ENCODE measurements around the gene FAM24B.
A peak's percentile ranks its signal among the peaks of the same experiment; 100 is the strongest.
"Not testable (repeated sequence)": the region's sequence is repeated elsewhere in the genome, so short reads cannot be mapped to it uniquely, and the experiment has no call there.

FAM24B gene

DNA sequence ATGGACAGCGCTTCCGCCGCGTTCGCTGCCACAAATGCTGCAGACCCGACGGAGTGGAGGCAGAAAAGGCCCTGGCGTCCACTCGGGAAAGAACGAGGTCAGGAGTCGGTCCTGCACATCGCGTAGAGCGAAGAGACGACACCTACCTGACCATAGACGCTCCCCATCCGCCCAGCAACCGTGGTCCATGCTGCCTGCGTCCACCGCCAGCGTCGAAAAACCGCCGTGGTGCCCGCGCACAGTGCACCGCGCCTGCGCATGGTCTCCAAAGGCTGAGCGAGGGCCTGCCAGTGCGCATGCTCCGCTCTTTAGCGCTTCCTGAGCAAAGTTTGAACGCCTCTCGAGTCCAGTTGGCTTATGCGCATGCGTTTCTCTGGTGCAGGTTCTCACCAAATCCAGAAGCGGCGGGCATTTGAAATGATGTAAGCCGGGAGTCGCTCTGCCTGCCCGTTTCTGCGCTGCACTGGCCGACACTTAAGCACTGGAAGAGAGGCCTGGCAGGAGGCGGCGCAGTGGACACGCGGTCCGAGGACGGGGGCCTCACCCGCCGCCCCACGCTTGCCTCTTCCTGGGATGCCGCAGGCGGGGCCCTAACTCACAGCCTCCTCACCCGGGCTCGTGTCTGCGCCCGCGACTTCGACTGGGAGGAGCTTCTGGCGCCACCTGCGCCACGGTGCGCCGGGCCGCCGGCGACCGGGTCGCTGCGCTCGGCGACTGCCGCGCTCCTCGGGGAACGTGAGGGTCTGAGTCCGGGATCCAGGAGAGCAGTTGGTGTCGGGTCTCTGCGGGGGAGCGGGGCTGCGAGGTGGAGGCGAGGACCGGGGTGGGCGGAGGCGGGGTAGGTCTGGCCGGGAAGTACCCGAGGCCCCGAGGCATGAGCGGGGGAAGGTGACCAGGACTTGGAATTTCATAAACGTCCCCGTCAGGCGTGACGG lies at the start of gene FAM24B:
FAM24B (minus strand) TSS at position 243 of the 935 bp plus-strand sequence. CDS start 29,066 bp downstream, outside the sequence.
- peak; percentile 98 for DNase-seq (ENCODE audit: low spot score)

- DNase-seq (ENCODE audit: low spot score), result no peak
These were observed 36.3 kb upstream of the FAM24B start for GRCh38 chr10:122915700-122916099.

GRCh38 chr10:122911889-122912484 lies 32.6 kb upstream of the FAM24B start:
- DNase-seq (ENCODE audit: low spot score), result peak; percentile 47

- no peak for DNase-seq (ENCODE audit: low spot score)
These were observed 30.9 kb upstream of the FAM24B start, which contains the start of gene FAM24A for GRCh38 chr10:122910310-122910709. FAM24A (plus strand) TSS chr10:122910610; CDS start chr10:122911635, 1,025 bp downstream.

DNA sequence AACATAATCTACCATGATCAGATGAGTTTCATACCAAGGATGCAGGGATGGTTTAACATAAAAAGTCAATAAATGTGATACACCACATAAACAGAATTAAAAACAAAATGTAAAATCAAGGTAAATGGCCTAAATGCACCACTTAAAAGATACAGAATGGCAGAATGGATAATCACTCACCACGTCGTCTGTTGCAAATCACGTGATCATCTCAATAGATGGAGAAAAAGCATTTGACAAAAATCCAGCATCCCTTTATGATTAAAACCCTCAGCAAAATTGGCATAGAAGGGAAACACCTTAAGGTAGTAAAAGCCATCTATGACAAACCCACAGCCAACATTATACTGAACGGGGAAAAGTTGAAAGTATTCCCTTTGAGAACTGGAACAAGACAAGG lies 24.5 kb upstream of the FAM24B start:
- DNase-seq (ENCODE audit: low spot score), result not testable (repeated sequence)

GRCh38 chr10:122894261-122894944 lies 15.0 kb upstream of the FAM24B start:
- no peak for DNase-seq (ENCODE audit: low spot score)

DNA sequence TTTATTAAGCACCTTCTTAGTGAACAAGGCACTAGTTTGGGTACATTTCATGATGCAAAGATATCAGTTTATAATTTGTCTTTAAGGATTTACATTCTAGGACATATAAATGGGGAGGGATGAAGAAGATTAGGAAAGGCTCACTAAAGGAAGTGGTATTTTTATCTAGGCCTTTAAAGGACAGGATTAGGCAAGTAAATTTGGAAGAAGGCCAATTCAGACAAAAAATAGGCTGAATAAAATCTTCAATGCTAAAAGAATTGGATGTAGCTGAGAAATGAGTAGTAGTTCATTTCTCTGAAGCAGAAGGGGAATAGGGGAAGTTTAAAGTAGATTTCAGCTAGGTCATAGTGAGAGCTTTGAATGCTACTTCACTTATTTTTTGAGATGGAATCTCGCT lies 4.8 kb upstream of the FAM24B start:
- no peak for DNase-seq (ENCODE audit: low spot score)

DNA sequence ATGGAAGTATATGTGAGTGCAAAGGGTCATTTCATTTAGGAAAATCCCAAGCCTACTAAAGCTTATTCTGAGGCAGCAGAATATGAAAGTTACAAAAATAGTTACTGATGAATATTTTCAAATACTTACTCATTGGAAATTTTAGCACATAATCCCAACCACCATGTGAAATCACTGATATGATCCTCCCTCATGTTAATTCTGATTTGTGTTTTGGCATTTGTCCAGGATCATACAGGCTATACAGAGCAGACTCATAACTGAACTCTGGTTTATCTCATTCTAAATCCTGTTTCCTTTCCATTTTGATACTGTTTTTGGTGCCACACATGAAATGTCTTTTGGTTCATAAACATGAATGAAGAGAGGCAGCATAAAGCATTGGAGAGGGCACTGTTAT lies 3.4 kb upstream of the FAM24B start:
- DNase-seq (ENCODE audit: low spot score), result no peak

DNA sequence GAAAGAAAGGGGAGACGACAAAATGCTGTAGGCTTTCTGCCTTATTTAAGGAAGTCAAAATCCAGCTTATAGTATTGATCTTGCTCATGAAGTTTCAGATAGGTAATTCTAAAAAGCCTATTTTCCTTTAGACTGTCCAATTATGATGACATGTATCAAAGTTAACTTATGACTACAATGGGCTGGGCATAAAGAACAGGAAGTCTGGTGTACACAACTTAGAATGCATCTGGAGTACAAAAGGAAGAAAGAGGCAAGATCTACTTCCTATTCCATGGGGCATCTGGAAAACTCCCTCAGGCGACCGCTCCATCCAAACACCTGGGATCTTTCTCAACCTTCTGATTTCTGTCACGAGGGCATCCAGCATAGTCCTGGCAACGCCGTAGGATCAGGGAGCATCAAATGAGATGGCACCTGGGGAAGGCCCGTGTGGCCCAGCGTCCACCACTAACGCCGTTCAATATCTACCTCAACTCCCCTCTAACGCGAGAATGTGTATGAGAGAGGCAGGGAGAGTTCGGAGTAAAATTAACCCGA lies 512 bp downstream of the FAM24B start:
- DNase-seq (ENCODE audit: low spot score), result peak; percentile 22

GRCh38 chr10:122877264-122877663 lies 2.1 kb downstream of the FAM24B start:
- no peak for DNase-seq (ENCODE audit: low spot score)

GRCh38 chr10:122876467-122876855 lies 2.9 kb downstream of the FAM24B start:
- DNase-seq (ENCODE audit: low spot score), result no peak

DNA sequence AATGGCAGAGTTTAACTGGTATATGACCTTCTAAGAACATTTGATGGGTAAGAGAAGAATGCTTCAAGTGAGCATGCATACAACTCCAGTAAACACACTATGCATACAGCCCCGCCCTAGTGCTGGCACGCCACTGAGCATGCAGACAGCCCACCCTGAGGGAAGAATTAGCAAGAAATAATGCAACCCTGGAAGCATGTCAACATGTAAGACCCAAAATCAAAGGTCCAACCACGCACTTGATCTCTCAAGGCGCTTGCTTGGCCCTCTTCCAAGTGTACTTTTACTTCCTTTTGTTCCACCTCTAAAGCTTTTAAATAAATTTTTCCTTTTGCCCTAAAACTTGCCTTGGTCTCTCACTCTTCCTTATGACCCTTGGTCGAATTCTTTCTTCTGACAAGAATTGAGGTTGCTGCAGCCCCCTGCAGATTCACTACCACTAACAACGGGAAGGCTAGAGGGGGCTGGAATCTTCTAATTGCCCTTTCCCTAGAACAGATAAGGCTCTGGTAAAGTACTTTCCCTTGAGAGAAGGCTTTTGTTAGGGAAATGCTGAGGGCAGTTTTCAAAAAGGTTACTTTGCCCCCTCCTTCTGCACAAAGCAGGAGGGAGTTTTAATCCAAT lies 3.4 kb downstream of the FAM24B start:
- DNase-seq (ENCODE audit: low spot score), result no peak

DNA sequence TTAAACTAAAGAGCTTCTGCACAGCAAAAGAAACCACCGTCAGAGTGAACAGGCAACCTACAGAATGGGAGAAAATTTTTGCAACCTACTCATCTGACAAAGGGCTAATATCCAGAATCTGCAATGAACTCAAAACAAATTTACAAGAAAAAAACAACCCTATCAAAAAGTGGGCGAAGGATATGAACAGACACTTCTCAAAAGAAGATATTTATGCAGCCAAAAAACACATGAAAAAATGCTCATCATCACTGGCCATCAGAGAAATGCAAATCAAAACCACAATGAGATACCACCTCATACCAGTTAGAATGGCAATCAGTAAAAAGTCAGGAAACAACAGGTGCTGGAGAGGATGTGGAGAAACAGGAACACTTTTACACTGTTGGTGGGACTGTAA lies 7.4 kb downstream of the FAM24B start:
- DNase-seq (ENCODE audit: low spot score), result not testable (repeated sequence)

DNA sequence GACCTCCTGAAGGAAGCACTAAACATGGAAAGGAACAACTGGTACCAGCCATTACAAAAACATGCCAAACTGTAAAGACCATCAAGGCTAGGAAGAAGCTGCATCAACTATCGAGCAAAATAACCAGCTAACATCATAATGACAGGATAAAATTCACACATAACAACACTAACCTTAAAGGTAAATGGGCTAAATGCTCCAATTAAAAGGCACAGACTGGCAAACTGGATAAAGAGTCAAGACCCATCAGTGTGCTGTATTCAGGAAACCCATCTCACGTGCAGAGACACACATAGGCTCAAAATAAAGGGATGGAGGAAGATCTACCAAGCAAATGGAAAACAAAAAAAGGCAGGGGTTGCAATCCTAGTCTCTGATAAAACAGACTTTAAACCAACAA lies 10.6 kb downstream of the FAM24B start:
- not testable (repeated sequence) for DNase-seq (ENCODE audit: low spot score)

DNA sequence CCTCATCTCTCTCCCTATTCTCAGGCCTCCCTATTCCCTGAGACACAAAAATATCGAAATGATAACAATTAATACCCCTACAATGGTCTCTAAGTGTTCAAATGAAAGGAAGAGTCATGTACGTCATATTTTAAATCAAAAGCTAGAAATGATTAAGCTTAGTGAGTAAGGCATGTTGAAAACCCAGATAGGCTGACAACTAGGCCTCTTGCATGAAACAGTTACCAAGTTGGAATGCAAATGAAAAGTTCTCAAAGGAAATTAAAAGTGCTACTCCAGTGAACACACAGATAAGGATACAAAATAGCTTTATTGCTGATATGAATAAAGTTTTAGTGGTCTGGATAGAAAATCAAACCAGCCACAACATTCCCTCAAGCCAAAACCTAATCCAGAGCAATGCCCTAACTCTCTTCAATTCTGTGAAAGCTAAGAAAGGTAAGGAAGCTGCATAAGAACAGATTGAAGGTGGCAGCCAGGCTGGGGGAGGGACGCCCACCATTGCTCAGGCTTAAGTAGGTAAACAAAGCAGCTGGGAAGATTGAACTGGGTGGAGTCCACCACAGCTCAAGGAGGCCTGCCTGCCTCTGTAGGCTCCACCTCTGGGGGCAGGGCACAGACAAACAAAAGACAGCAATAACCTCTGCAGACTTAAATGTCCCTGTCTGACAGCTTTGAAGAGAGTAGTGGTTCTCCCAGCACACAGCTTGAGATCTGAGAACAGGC lies 12.5 kb downstream of the FAM24B start:
- not testable (repeated sequence) for DNase-seq (ENCODE audit: low spot score)

DNA sequence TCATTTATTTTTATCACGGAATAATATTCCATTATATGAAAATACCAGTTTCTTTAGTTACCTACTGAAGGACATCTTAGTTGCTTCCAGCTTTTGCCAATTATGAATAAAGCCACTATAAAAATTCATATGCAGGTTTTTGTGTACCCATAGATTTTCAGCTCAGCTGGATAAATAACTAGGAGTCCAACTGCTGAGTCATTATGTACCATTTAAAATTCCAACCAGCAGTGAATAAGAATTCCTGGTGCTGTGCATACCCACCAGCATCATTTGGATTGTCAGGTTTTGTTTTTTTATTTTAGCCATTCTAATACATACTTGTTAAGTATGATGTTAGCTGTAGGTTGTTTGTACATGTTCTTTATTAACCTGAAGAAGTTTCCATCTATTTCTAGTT lies 14.5 kb downstream of the FAM24B start:
- DNase-seq (ENCODE audit: low spot score), result no peak

GRCh38 chr10:122864194-122864592 lies 15.2 kb downstream of the FAM24B start:
- DNase-seq (ENCODE audit: low spot score), result no peak

DNA sequence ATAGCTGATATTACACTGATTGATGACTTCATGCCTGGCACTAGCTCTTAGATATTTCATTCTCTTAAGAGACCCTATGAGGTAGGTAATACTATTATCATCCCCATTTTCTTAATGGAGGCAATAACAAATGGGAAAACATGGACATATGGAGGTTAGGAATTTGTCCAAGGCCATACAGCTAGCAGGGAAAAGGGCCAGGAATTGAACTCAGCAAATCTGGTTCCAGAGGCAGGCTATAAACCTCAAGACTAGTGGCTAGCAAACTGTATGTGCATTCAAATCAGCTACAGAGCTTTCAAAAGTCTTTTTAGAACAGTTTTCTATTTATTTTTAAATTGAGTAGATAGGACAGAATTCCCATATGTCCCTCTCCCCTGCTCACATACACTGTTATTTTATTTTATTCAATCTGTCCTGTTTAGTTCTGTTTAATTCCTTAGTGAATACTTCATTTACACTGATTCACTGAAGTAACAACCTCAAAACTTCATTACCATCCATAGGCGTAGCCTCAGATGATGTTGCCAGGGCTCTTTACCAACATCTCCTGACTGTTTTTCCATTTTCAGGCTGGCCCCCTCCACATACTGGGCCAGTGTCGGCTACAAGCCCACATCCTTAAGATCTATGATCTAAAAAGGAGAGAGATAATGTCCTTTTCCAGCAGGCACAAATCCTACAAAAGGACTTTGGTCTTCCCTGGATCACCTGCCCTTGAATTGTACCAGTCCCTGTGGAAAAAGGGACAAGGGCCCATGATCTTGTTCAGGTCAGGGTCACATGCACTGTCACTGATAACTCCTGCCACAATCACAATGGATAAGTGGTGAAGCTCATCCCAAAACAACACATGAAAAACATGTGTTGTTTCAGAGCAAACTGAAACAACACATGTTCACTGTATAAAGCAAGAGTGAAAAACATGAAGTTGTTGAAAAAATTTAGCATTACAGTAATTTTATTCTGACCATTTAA lies 15.9 kb downstream of the FAM24B start:
- DNase-seq (ENCODE audit: low spot score), result no peak

DNA sequence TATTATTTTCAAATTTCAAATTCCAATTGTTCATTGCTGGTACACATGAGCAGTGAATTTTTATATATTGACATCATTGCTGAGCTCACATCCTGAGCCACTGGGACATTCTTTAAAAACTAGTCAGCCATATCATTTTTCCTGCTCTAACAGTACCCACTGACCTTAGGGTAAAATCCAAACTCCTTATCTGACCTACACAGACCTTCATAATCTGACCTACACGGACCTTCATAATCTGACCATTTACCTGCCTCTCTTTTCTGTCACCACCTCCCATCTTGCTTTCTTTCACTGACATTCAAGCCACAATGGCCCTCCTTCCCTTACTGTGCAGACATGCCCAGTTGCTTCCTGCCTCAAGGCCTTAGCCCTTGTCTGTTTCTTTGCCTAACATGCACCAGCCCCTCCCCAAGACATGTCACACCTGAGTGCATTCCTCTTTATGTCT lies 17.6 kb downstream of the FAM24B start:
- DNase-seq (ENCODE audit: low spot score), result no peak

GRCh38 chr10:122859527-122859926 lies 19.9 kb downstream of the FAM24B start:
- DNase-seq (ENCODE audit: low spot score), result peak; percentile 13

Measured in NAMALWA (cell line).